ENCODE results near the gene NBPF3. TPM values are rescaled to one million over a fixed set of nuclear protein-coding genes. Genes with fewer than 3 reads are reported as not detected.
"Not testable (repeated sequence)": the region's sequence is repeated elsewhere in the genome, so short reads cannot be mapped to it uniquely, and the experiment has no call there.

Gene NBPF3
- total RNA-seq, 2 experiments from 2014 or later, result 8.2 to 8.5 TPM

- Mint-ChIP-seq H3K9me3 (no peaks in the 10 kb centered on the region), H3K4me3 (no peak overlapping the region), H3K27ac (no peak overlapping the region), H3K4me1 (ENCODE audit: low read depth) (peaks cover 12% of the 10 kb centered on the region), H3K27me3 (no peaks in the 10 kb centered on the region), H3K36me3 (ENCODE audit: low read depth) (peaks cover 65% of the 10 kb centered on the region)
- CTCF ChIA-PET, result no interaction called here
- ATAC-seq (ENCODE audit: poor library complexity) (no peak), DNase-seq (no peak)
- H3K4me1 ChIP-seq (ENCODE audit: insufficient read depth, low read length), result no peaks in the 10 kb centered on the region
- intact Hi-C loops (cut with DNase I, micrococcal nuclease), result no loop called here
- H3K4me3 ChIP-seq (ENCODE audit: low read length), result no peak overlapping the region
- no peaks in the 10 kb centered on the region for H3K9me3 ChIP-seq (ENCODE audit: control insufficient read depth in 1 of 2, insufficient read depth in 1 of 2, low read length in 2 of 2)
- POLR2A ChIA-PET, result no interaction called here
- peaks cover 4% of the 10 kb centered on the region for H3K36me3 ChIP-seq (ENCODE audit: insufficient read depth, low read length)
- H3K27ac ChIP-seq (ENCODE audit: low read depth in 1 of 2, low read length in 2 of 2), result no peak overlapping the region
- no peaks in the 10 kb centered on the region for H3K27me3 ChIP-seq (ENCODE audit: control insufficient read depth in 1 of 2, insufficient read depth in 2 of 2, low read length in 2 of 2)
- TF ChIP-seq, protein P1, sequence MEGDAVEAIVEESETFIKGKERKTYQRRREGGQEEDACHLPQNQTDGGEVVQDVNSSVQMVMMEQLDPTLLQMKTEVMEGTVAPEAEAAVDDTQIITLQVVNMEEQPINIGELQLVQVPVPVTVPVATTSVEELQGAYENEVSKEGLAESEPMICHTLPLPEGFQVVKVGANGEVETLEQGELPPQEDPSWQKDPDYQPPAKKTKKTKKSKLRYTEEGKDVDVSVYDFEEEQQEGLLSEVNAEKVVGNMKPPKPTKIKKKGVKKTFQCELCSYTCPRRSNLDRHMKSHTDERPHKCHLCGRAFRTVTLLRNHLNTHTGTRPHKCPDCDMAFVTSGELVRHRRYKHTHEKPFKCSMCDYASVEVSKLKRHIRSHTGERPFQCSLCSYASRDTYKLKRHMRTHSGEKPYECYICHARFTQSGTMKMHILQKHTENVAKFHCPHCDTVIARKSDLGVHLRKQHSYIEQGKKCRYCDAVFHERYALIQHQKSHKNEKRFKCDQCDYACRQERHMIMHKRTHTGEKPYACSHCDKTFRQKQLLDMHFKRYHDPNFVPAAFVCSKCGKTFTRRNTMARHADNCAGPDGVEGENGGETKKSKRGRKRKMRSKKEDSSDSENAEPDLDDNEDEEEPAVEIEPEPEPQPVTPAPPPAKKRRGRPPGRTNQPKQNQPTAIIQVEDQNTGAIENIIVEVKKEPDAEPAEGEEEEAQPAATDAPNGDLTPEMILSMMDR (IDR thresholded peaks at IDR 0.05), result no peak
These were observed 10.0 kb downstream of the NBPF3 start for GRCh38 chr1:21449906-21450305.

- H3K36me3 Mint-ChIP-seq (ENCODE audit: low read depth), result peaks cover 52% of the 10 kb centered on the region
These were observed 11.3 kb downstream of the NBPF3 start for GRCh38 chr1:21451212-21451611.

DNA sequence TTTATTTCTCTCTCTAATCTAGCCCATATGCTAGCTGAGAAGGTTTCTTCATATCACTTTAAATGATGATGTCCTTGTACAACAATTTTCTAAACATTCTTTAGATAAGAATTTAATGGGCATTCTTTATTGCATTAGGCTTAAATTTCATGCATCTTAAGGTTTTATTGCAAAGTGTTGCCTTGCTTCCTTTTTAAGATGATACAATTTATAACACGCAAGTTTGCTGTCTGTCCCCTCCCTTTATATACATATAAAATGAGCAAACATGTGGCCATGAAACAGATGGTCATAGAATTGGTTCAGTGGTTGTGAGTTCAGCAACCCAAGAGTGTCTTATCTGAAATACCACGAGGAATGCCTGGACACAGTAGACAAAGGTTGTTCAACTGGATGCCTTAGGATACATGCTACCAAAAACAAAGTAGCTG lies 12.1 kb downstream of the NBPF3 start:
- ATAC-seq (ENCODE audit: poor library complexity) (no peak), DNase-seq (no peak)
- ChIA-PET POLR2A (no interaction called here), CTCF (no interaction called here)
- peaks cover 44% of the 10 kb centered on the region for H3K36me3 Mint-ChIP-seq (ENCODE audit: low read depth)
- H3K27me3 Mint-ChIP-seq, result no peaks in the 10 kb centered on the region
- TF ChIP-seq, protein P1 (IDR thresholded peaks at IDR 0.05), result no peak
- no peak overlapping the region for H3K27ac Mint-ChIP-seq
- peaks cover 12% of the 10 kb centered on the region for H3K4me1 Mint-ChIP-seq (ENCODE audit: low read depth)
- H3K4me3 Mint-ChIP-seq, result no peak overlapping the region
- intact Hi-C loops (cut with DNase I, micrococcal nuclease), result no loop called here
- H3K9me3 Mint-ChIP-seq, result no peaks in the 10 kb centered on the region
- no peak overlapping the region for H3K4me3 ChIP-seq (ENCODE audit: low read length)
- H3K9me3 ChIP-seq (ENCODE audit: control insufficient read depth in 1 of 2, insufficient read depth in 1 of 2, low read length in 2 of 2), result no peaks in the 10 kb centered on the region
- H3K36me3 ChIP-seq (ENCODE audit: insufficient read depth, low read length), result peaks cover 4% of the 10 kb centered on the region
- no peak overlapping the region for H3K27ac ChIP-seq (ENCODE audit: low read depth in 1 of 2, low read length in 2 of 2)
- no peaks in the 10 kb centered on the region for H3K4me1 ChIP-seq (ENCODE audit: insufficient read depth, low read length)
- no peaks in the 10 kb centered on the region for H3K27me3 ChIP-seq (ENCODE audit: control insufficient read depth in 1 of 2, insufficient read depth in 2 of 2, low read length in 2 of 2)

More at GRCh38 chr1:21451212-21451611, 11.3 kb downstream of the NBPF3 start:
- Histone ChIP-seq H3K4me3 (ENCODE audit: low read length) (no peak overlapping the region), H3K27ac (ENCODE audit: low read depth in 1 of 2, low read length in 2 of 2) (no peak overlapping the region), H3K27me3 (ENCODE audit: control insufficient read depth in 1 of 2, insufficient read depth in 2 of 2, low read length in 2 of 2) (no peaks in the 10 kb centered on the region), H3K9me3 (ENCODE audit: control insufficient read depth in 1 of 2, insufficient read depth in 1 of 2, low read length in 2 of 2) (no peaks in the 10 kb centered on the region), H3K4me1 (ENCODE audit: insufficient read depth, low read length) (no peaks in the 10 kb centered on the region), H3K36me3 (ENCODE audit: insufficient read depth, low read length) (peaks cover 4% of the 10 kb centered on the region)
- POLR2A ChIA-PET, result no interaction called here
- ATAC-seq (ENCODE audit: poor library complexity) (no peak), DNase-seq (no peak)
- CTCF ChIA-PET, result no interaction called here
- Mint-ChIP-seq H3K27me3 (no peaks in the 10 kb centered on the region), H3K4me3 (no peak overlapping the region), H3K4me1 (ENCODE audit: low read depth) (peaks cover 12% of the 10 kb centered on the region), H3K27ac (no peak overlapping the region), H3K9me3 (no peaks in the 10 kb centered on the region)
- TF ChIP-seq, protein P1 (IDR thresholded peaks at IDR 0.05), result no peak
- intact Hi-C loops (cut with DNase I, micrococcal nuclease), result no loop called here

GRCh38 chr1:21453964-21454614 lies 14.2 kb downstream of the NBPF3 start:
- intact Hi-C loops (cut with DNase I, micrococcal nuclease); ATAC-seq (ENCODE audit: poor library complexity); H3K27ac Mint-ChIP-seq; H3K36me3 ChIP-seq (ENCODE audit: insufficient read depth, low read length); H3K9me3 Mint-ChIP-seq; H3K4me3 Mint-ChIP-seq; H3K27me3 Mint-ChIP-seq; H3K27me3 ChIP-seq (ENCODE audit: control insufficient read depth in 1 of 2, insufficient read depth in 2 of 2, low read length in 2 of 2); H3K9me3 ChIP-seq (ENCODE audit: control insufficient read depth in 1 of 2, insufficient read depth in 1 of 2, low read length in 2 of 2); H3K4me1 ChIP-seq (ENCODE audit: insufficient read depth, low read length); H3K4me3 ChIP-seq (ENCODE audit: low read length); CTCF ChIA-PET; H3K27ac ChIP-seq (ENCODE audit: low read depth in 1 of 2, low read length in 2 of 2); POLR2A ChIA-PET: not testable (repeated sequence)
- Mint-ChIP-seq H3K4me1 (ENCODE audit: low read depth) (peaks cover 12% of the 10 kb centered on the region), H3K36me3 (ENCODE audit: low read depth) (peaks cover 24% of the 10 kb centered on the region)
- peak in 2 of 14 experiments; percentile 12 to 28 for DNase-seq

GRCh38 chr1:21454904-21455303 lies 15.0 kb downstream of the NBPF3 start:
- H3K9me3 Mint-ChIP-seq; H3K27ac ChIP-seq (ENCODE audit: low read depth in 1 of 2, low read length in 2 of 2); POLR2A ChIA-PET: not testable (repeated sequence)

More at GRCh38 chr1:21454904-21455303, 15.0 kb downstream of the NBPF3 start:
- H3K27me3 ChIP-seq (ENCODE audit: control insufficient read depth in 1 of 2, insufficient read depth in 2 of 2, low read length in 2 of 2); H3K4me3 Mint-ChIP-seq; ATAC-seq (ENCODE audit: poor library complexity); H3K27ac Mint-ChIP-seq; H3K4me1 ChIP-seq (ENCODE audit: insufficient read depth, low read length); H3K4me1 Mint-ChIP-seq (ENCODE audit: low read depth); H3K27me3 Mint-ChIP-seq; intact Hi-C loops (cut with DNase I, micrococcal nuclease); H3K4me3 ChIP-seq (ENCODE audit: low read length); H3K9me3 ChIP-seq (ENCODE audit: control insufficient read depth in 1 of 2, insufficient read depth in 1 of 2, low read length in 2 of 2); CTCF ChIA-PET; H3K36me3 ChIP-seq (ENCODE audit: insufficient read depth, low read length); DNase-seq: not testable (repeated sequence)
- H3K36me3 Mint-ChIP-seq (ENCODE audit: low read depth), result peaks cover 21% of the 10 kb centered on the region

Measured in CD4-positive, alpha-beta T cell (primary cell).